ENCODE results near the gene AICDA. TPM values are rescaled to one million over a fixed set of nuclear protein-coding genes. Genes with fewer than 3 reads are reported as not detected.
"Not testable (repeated sequence)": the region's sequence is repeated elsewhere in the genome, so short reads cannot be mapped to it uniquely, and the experiment has no call there.

The AICDA gene
- polyA plus RNA-seq, 1 of the 3 experiments (the other 2 are of a cell fraction) = not detected

DNA sequence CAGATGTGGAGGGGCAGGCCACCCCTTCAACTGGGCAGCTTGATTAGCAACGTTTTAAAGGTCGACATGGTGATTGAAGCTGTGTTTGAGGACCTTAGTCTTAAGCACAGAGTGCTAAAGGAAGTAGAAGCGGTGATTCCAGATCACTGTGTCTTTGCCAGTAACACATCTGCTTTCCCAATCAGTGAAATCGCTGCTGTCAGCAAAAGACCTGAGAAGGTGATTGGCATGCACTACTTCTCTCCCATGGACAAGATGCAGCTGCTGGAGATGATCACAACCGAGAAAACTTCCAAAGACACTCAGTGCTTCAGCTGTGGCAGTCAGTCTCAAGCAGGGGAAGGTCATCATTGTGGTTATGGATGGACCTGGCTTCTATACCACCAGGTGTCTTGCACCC, 23.9 kb upstream of the AICDA start:
- POLR2A ChIA-PET = no interaction called here
- Histone ChIP-seq H3K36me3 (replicated peaks in 1 of 2; ENCODE audit: control insufficient read depth in 1 of 2, insufficient read depth in 2 of 2, low read length in 1 of 2) (no peaks in the 10 kb centered on the region), H3K9me3 (no peaks in the 10 kb centered on the region), H3K4me1 (ENCODE audit: control insufficient read depth in 1 of 2, insufficient read depth in 2 of 2, low read depth in 1 of 2, low read length in 1 of 2) (no peaks in the 10 kb centered on the region), H3K4me2 (no peak overlapping the region), H3K9ac (no peak overlapping the region), H4K20me1 (ENCODE audit: insufficient read depth) (no peaks in the 10 kb centered on the region), H3F3A (replicated peaks; ENCODE audit: insufficient read depth) (no peaks in the 10 kb centered on the region), H3K4me3 (ENCODE audit: low read depth in 2 of 2, low read length in 1 of 2) (no peak overlapping the region), H3K9me2 (no peaks in the 10 kb centered on the region), H2AFZ (ENCODE audit: low read depth) (no peak overlapping the region), H3K79me2 (ENCODE audit: insufficient read depth) (no peaks in the 10 kb centered on the region), H3K27me3 (ENCODE audit: insufficient read depth) (peaks cover 31% of the 10 kb centered on the region), H3K27ac (ENCODE audit: low read depth in 2 of 2, low read length in 1 of 2) (no peak overlapping the region)
- no peak for DNase-seq
- CTCF ChIA-PET = interaction anchor here (0.6 kb wide), 1 partner anchor 11 kb away, joined by 3 read pairs; no protein-coding TSS in a partner anchor
- 11% methylated on average over 5 of the region's 5 CpGs for WGBS (ENCODE audit: low lambda C conversion rate)
- TF ChIP-seq RXRA (IDR thresholded peaks at IDR 0.05; ENCODE audit: borderline replicate concordance, low read depth) (no peak), EZH2phosphoT487 (IDR thresholded peaks at IDR 0.05; ENCODE audit: borderline replicate concordance, low read depth) (no peak), SMC3 (IDR thresholded peaks at IDR 0.05; ENCODE audit: low read depth, low read length) (no peak), NFIC (IDR thresholded peaks at IDR 0.05; ENCODE audit: borderline replicate concordance) (no peak), GABPA (IDR thresholded peaks at IDR 0.05; ENCODE audit: low read depth) (no peak), TAF1 (IDR thresholded peaks at IDR 0.05; ENCODE audit: borderline replicate concordance, low read depth, low read length) (no peak), NRF1 (IDR thresholded peaks at IDR 0.05; ENCODE audit: low read depth, low read length) (no peak), RFX5 (IDR thresholded peaks at IDR 0.05; ENCODE audit: low read length) (no peak), SIN3A (IDR thresholded peaks at IDR 0.05; ENCODE audit: borderline replicate concordance, low read depth, low read length) (no peak), ELF1 (IDR thresholded peaks at IDR 0.05) (no peak), RAD21 (IDR thresholded peaks at IDR 0.05; ENCODE audit: low read length) (no peak), MXI1 (IDR thresholded peaks at IDR 0.05; ENCODE audit: low read depth, low read length) (no peak)
- TF ChIP-seq, protein P1, sequence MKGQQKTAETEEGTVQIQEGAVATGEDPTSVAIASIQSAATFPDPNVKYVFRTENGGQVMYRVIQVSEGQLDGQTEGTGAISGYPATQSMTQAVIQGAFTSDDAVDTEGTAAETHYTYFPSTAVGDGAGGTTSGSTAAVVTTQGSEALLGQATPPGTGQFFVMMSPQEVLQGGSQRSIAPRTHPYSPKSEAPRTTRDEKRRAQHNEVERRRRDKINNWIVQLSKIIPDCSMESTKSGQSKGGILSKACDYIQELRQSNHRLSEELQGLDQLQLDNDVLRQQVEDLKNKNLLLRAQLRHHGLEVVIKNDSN (IDR thresholded peaks at IDR 0.05; ENCODE audit: borderline replicate concordance, low read depth) = no peak
- TF ChIP-seq, protein P2, sequence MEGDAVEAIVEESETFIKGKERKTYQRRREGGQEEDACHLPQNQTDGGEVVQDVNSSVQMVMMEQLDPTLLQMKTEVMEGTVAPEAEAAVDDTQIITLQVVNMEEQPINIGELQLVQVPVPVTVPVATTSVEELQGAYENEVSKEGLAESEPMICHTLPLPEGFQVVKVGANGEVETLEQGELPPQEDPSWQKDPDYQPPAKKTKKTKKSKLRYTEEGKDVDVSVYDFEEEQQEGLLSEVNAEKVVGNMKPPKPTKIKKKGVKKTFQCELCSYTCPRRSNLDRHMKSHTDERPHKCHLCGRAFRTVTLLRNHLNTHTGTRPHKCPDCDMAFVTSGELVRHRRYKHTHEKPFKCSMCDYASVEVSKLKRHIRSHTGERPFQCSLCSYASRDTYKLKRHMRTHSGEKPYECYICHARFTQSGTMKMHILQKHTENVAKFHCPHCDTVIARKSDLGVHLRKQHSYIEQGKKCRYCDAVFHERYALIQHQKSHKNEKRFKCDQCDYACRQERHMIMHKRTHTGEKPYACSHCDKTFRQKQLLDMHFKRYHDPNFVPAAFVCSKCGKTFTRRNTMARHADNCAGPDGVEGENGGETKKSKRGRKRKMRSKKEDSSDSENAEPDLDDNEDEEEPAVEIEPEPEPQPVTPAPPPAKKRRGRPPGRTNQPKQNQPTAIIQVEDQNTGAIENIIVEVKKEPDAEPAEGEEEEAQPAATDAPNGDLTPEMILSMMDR (IDR thresholded peaks at IDR 0.05) = no peak
- TF ChIP-seq, protein P3, sequence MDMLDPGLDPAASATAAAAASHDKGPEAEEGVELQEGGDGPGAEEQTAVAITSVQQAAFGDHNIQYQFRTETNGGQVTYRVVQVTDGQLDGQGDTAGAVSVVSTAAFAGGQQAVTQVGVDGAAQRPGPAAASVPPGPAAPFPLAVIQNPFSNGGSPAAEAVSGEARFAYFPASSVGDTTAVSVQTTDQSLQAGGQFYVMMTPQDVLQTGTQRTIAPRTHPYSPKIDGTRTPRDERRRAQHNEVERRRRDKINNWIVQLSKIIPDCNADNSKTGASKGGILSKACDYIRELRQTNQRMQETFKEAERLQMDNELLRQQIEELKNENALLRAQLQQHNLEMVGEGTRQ (IDR thresholded peaks at IDR 0.05; ENCODE audit: borderline replicate concordance, low read depth, low read length) = no peak
- TF ChIP-seq, protein P4, sequence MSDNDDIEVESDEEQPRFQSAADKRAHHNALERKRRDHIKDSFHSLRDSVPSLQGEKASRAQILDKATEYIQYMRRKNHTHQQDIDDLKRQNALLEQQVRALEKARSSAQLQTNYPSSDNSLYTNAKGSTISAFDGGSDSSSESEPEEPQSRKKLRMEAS (IDR thresholded peaks at IDR 0.05; ENCODE audit: low read depth) = no peak

DNA sequence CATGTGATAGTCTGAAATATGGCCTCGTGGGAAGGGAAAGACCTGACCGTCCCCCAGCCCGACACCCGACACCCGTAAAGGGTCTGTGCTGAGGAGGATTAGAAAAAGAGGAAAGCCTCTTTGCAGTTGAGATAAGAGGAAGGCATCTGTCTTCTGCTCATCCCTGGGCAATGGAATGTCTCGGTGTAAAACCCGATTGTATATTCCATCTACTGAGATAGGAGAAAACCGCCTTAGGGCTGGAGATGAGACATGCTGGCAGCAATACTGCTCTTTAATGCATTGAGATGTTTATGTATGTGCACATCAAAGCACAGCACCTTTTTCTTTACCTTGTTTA, 23.3 kb upstream of the AICDA start:
- DNase-seq; H3K27ac ChIP-seq (ENCODE audit: low read depth in 2 of 2, low read length in 1 of 2); H3F3A ChIP-seq (replicated peaks; ENCODE audit: insufficient read depth); H3K36me3 ChIP-seq (replicated peaks in 1 of 2; ENCODE audit: control insufficient read depth in 1 of 2, insufficient read depth in 2 of 2, low read length in 1 of 2); CTCF ChIA-PET; H4K20me1 ChIP-seq (ENCODE audit: insufficient read depth); H3K4me2 ChIP-seq; H3K9me3 ChIP-seq; H3K79me2 ChIP-seq (ENCODE audit: insufficient read depth); H3K4me1 ChIP-seq (ENCODE audit: control insufficient read depth in 1 of 2, insufficient read depth in 2 of 2, low read depth in 1 of 2, low read length in 1 of 2); H3K4me3 ChIP-seq (ENCODE audit: low read depth in 2 of 2, low read length in 1 of 2); H3K9me2 ChIP-seq; H2AFZ ChIP-seq (ENCODE audit: low read depth); H3K9ac ChIP-seq; POLR2A ChIA-PET: not testable (repeated sequence)
- H3K27me3 ChIP-seq (ENCODE audit: insufficient read depth) = peaks cover 31% of the 10 kb centered on the region
- 28% methylated on average over 8 of the region's 8 CpGs for WGBS (ENCODE audit: low lambda C conversion rate)

DNA sequence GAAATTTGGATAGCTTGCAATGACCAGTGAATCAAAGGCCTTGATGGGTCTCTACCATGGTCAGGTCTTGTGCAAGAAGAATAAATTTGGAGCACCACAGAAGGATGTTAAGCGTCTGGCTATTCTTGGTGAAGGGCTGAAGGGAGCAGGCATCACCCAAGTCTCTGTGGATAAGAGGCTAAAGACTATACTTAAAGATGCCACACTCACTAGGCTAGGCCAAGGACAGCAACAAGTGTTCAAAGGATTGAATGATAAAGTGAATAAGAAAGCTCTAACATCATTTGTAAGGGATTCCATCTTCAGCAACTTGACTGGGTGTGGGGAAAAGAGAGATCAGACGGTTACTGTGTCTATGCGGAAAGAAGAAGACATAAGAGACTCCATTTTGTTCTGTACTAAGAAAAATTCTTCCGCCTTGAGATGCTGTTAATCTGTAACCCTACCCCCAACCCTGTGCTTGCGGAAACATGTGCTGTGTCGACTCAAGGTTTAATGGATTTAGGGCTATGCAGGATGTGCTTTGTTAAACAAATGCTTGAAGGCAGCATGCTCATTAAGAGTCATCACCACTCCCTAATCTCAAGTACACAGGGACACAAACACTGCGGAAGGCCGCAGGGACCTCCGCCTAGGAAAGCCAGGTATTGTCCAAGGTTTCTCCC, 22.8 kb upstream of the AICDA start:
- DNase-seq; H3K79me2 ChIP-seq (ENCODE audit: insufficient read depth); H3K9me2 ChIP-seq; H3K4me3 ChIP-seq (ENCODE audit: low read depth in 2 of 2, low read length in 1 of 2); H3K36me3 ChIP-seq (replicated peaks in 1 of 2; ENCODE audit: control insufficient read depth in 1 of 2, insufficient read depth in 2 of 2, low read length in 1 of 2); H2AFZ ChIP-seq (ENCODE audit: low read depth); H3K27ac ChIP-seq (ENCODE audit: low read depth in 2 of 2, low read length in 1 of 2); H3K4me1 ChIP-seq (ENCODE audit: control insufficient read depth in 1 of 2, insufficient read depth in 2 of 2, low read depth in 1 of 2, low read length in 1 of 2); CTCF ChIA-PET; H3K9ac ChIP-seq; H3F3A ChIP-seq (replicated peaks; ENCODE audit: insufficient read depth); POLR2A ChIA-PET; H3K9me3 ChIP-seq; H4K20me1 ChIP-seq (ENCODE audit: insufficient read depth); H3K4me2 ChIP-seq: not testable (repeated sequence)
- H3K27me3 ChIP-seq (ENCODE audit: insufficient read depth) = peaks cover 31% of the 10 kb centered on the region
- 36% methylated on average over 9 of the region's 9 CpGs for WGBS (ENCODE audit: low lambda C conversion rate)
